Left lung (tissue), 10 donors: Measurements from ENCODE around the gene SORCS1. TPM values are rescaled to one million over a fixed set of nuclear protein-coding genes. Genes with fewer than 3 reads are reported as not detected.

Experiments
- ATAC-seq: fragments of 200-7000 bp; cut with Tn5 transposase; one replicate; pipeline ENCODE4 v1.9.1; 2020; ENCODE audit warnings: moderate library complexity
- DNase-seq, 4 donors: peaks; one replicate each; pipeline ENCODE4 v3.0.0-alpha.2; 2013 to 2020
- H3K27ac ChIP-seq, 2 donors: fragments of 200-600 bp; sonication (generic) in 1 of 2; one replicate each; pipeline versions ENCODE4 v1.5.0 to v1.8.0; 2020 to 2021
- H3K27me3 ChIP-seq, 2 donors: fragments of 200-600 bp; sonication (generic) in 1 of 2; one replicate each; pipeline versions ENCODE4 v1.5.0 to v1.8.0; 2020 to 2021
- H3K36me3 ChIP-seq, 2 donors: fragments of 200-600 bp; sonication (generic) in 1 of 2; one replicate each; pipeline versions ENCODE4 v1.5.0 to v1.8.0; 2020 to 2021
- H3K4me1 ChIP-seq, 2 donors: fragments of 200-600 bp; one replicate each; pipeline ENCODE4 v1.8.0; 2021
- H3K4me3 ChIP-seq, 2 donors: fragments of 200-600 bp; sonication (generic) in 1 of 2; one replicate each; pipeline versions ENCODE4 v1.5.0 to v1.8.0; 2020 to 2021; ENCODE audit warnings: mild to moderate bottlenecking in 1 of 2
- H3K9me3 ChIP-seq, 2 donors: fragments of 200-600 bp; sonication (generic) in 1 of 2; one replicate each; pipeline versions ENCODE4 v1.5.0 to v1.8.0; 2020 to 2021
- CTCF ChIP-seq, 2 donors: fragments of 200-600 bp; sonication (generic) in 1 of 2; IDR thresholded peaks; one replicate each; pipeline versions ENCODE4 v1.5.0 to v1.8.0; 2021; ENCODE audit warnings: antibody characterized with exemption in 2 of 2
- intact Hi-C, 2 donors: fragments of 100-400 bp; cut with DNase I; formaldehyde crosslinking; loops; one replicate each; pipeline versions ENCODE4 v1.11.2 to v1.14.2; 2022
- polyA plus RNA-seq, 6 donors: library from polyadenylated mRNA; unstranded; fragments of 120-200 nt; gene quantifications; one replicate each; pipeline ENCODE4 v1.2.1, GENCODE V29; 2013; ENCODE audit not compliant: insufficient read length in 6 of 6
- total RNA-seq, 2 donors: library from RNA; stranded (reverse); fragmentation: NEBNext Ultra II Directional; extraction: Animal tissue kit (Norgen Biotek cat#: 25700); gene quantifications; one replicate each; pipeline ENCODE4 v1.2.1, GENCODE V29; 2021
- donor health status: DM: no; HTN: yes; CAD: no.
- donor health status: DM: no; HTN: no; CAD: no.

SORCS1 gene
- total and polyA plus RNA-seq, 8 donors: 0.03 to 0.72 (median 0.21) TPM

GRCh38 chr10:106626371-106626770, 538.1 kb downstream of the SORCS1 start:
- no peak for ATAC-seq
- Histone ChIP-seq H3K4me1 (no peaks in the 10 kb centered on the region), H3K36me3 (no peaks in the 10 kb centered on the region), H3K27ac (no peak overlapping the region), H3K27me3 (no peaks in the 10 kb centered on the region), H3K9me3 (no peaks in the 10 kb centered on the region), H3K4me3 (no peak overlapping the region)
- no peak for DNase-seq
- TF ChIP-seq CTCF (IDR thresholded peaks at IDR 0.05): no peak
- intact Hi-C loops: no loop called here

- intact Hi-C loops: no loop called here
- Histone ChIP-seq H3K27ac (no peak overlapping the region), H3K4me3 (no peak overlapping the region), H3K27me3 (no peaks in the 10 kb centered on the region), H3K4me1 (no peaks in the 10 kb centered on the region), H3K36me3 (no peaks in the 10 kb centered on the region), H3K9me3 (no peaks in the 10 kb centered on the region)
- DNase-seq (no peak), ATAC-seq (no peak)
- no peak for TF ChIP-seq CTCF (IDR thresholded peaks at IDR 0.05)
These were observed 538.8 kb downstream of the SORCS1 start for GRCh38 chr10:106625751-106626150.

- TF ChIP-seq CTCF (IDR thresholded peaks at IDR 0.05): no peak
- intact Hi-C loops: no loop called here
- DNase-seq (no peak), ATAC-seq (no peak)
- Histone ChIP-seq H3K36me3 (no peaks in the 10 kb centered on the region), H3K27me3 (no peaks in the 10 kb centered on the region), H3K27ac (no peak overlapping the region), H3K4me1 (no peaks in the 10 kb centered on the region), H3K9me3 (no peaks in the 10 kb centered on the region), H3K4me3 (no peak overlapping the region)
These were observed 545.2 kb downstream of the SORCS1 start for GRCh38 chr10:106619346-106619745.

- intact Hi-C loops: no loop called here
- Histone ChIP-seq H3K27me3 (peaks cover 0 to under 1% of the 10 kb centered on the region in 2 donors), H3K4me3 (no peak overlapping the region), H3K27ac (no peak overlapping the region), H3K4me1 (no peaks in the 10 kb centered on the region), H3K9me3 (no peaks in the 10 kb centered on the region), H3K36me3 (no peaks in the 10 kb centered on the region)
- no peak for TF ChIP-seq CTCF (IDR thresholded peaks at IDR 0.05)
- DNase-seq (peak in 1 of 4 donors; percentile 3), ATAC-seq (no peak)
These were observed 545.9 kb downstream of the SORCS1 start for GRCh38 chr10:106618646-106619045.

GRCh38 chr10:106615081-106615480, 549.4 kb downstream of the SORCS1 start:
- DNase-seq (no peak), ATAC-seq (no peak)
- Histone ChIP-seq H3K4me1 (no peaks in the 10 kb centered on the region), H3K4me3 (no peak overlapping the region), H3K36me3 (no peaks in the 10 kb centered on the region), H3K27me3 (peaks cover 0 to 8% of the 10 kb centered on the region in 2 donors), H3K9me3 (no peaks in the 10 kb centered on the region), H3K27ac (no peak overlapping the region)
- intact Hi-C loops: no loop called here
- no peak for TF ChIP-seq CTCF (IDR thresholded peaks at IDR 0.05)
